Stimulated activated effector memory CD8-positive, alpha-beta T cell treated with anti-CD3 and anti-CD28 coated beads, Interleukin-12 subunit alpha, Interleukin-12 subunit beta, amount 100 ng/mL, for 72 hours (primary cell): ENCODE measurements around the gene ECT2.
"Not testable (repeated sequence)": the region's sequence is repeated elsewhere in the genome, so short reads cannot be mapped to it uniquely, and the experiment has no call there.

Source experiments
- ATAC-seq: fragments of 150-1000 bp; cut with Tn5 transposase; 2 replicates; pipeline ENCODE4 v1.10.0; 2021
- DNase-seq, 2 donors: peaks; one replicate each; pipeline ENCODE4 v3.0.0; 2021 to 2022; ENCODE audit warnings: low spot score in 2 of 2
- H3K27ac Mint-ChIP-seq: one replicate; pipeline ENCODE4 v1.8.0; 2022; ENCODE audit warnings: mild to moderate bottlenecking, mixed read lengths
- H3K36me3 Mint-ChIP-seq: one replicate; pipeline ENCODE4 v1.8.0; 2022; ENCODE audit warnings: mild to moderate bottlenecking, mixed read lengths
- H3K4me1 Mint-ChIP-seq: one replicate; pipeline ENCODE4 v1.8.0; 2022; ENCODE audit warnings: mixed read lengths
- H3K4me3 Mint-ChIP-seq: one replicate; pipeline ENCODE4 v1.8.0; 2022; ENCODE audit warnings: mild to moderate bottlenecking, mixed read lengths
- H3K9me3 Mint-ChIP-seq: one replicate; pipeline ENCODE4 v1.8.0; 2022; ENCODE audit warnings: mixed read lengths

ECT2 gene

DNA sequence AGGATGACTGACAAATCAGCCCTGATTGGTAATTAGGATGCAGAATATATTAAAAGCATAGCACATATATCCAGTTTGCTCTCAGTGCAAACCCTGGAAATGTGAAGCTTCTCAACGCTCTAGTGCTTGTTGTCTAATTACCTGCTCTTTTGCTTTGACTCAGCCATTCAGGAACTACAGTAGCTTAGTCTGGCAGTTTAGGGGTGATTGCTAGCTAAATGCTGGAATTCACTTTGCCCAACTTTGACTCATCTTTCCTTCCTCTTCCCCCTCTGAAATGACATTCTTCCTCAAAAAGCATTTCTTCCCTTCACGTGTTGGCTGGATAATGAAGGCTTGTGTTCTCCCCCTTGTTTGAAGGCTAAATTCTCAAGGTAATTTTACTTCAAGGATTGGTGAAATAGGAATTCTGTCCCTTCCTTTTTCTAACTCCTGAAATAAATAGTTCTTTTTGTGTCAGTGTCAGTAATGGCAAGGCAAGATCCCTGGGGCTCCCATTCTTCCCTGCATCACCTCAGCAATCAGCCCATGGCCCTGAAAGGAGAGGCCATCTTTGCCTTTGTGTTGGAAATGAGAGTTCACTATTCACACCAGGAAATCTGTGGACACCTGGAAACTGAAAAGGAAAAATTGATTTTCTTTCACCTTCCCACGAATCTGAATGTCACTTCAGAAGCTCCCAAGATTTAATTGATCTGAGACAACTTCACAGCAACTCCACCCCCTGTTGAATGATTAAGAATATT is 103.6 kb downstream of the ECT2 start:
- ATAC-seq (no peak), DNase-seq (no peak)
- no peak overlapping the region for H3K4me3 Mint-ChIP-seq
- no peaks in the 10 kb centered on the region for H3K36me3 Mint-ChIP-seq
- no peaks in the 10 kb centered on the region for H3K9me3 Mint-ChIP-seq
- no peaks in the 10 kb centered on the region for H3K4me1 Mint-ChIP-seq
- H3K27ac Mint-ChIP-seq: no peak overlapping the region

DNA sequence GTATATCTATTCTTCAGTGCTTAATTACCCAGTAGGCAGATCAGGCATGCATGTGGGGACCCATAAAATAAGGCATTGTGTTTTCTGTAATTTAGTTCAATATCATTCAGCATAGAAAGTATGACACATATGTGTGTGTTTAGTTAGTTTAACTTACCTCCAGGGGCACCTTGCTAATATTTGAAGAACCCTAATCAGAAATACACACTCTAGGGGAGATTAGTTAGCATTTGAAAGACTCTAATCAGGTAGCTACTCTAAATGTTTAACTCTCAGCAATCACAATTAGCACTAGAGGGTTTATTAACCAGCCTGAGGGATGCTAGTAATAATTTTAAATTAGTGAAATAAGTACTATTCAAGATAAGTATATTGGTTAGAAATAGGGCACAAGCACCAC is 104.5 kb downstream of the ECT2 start:
- Mint-ChIP-seq H3K36me3 (no peaks in the 10 kb centered on the region), H3K4me1 (no peaks in the 10 kb centered on the region), H3K9me3 (no peaks in the 10 kb centered on the region), H3K4me3 (no peak overlapping the region), H3K27ac (no peak overlapping the region)
- ATAC-seq (no peak), DNase-seq (no peak)

DNA sequence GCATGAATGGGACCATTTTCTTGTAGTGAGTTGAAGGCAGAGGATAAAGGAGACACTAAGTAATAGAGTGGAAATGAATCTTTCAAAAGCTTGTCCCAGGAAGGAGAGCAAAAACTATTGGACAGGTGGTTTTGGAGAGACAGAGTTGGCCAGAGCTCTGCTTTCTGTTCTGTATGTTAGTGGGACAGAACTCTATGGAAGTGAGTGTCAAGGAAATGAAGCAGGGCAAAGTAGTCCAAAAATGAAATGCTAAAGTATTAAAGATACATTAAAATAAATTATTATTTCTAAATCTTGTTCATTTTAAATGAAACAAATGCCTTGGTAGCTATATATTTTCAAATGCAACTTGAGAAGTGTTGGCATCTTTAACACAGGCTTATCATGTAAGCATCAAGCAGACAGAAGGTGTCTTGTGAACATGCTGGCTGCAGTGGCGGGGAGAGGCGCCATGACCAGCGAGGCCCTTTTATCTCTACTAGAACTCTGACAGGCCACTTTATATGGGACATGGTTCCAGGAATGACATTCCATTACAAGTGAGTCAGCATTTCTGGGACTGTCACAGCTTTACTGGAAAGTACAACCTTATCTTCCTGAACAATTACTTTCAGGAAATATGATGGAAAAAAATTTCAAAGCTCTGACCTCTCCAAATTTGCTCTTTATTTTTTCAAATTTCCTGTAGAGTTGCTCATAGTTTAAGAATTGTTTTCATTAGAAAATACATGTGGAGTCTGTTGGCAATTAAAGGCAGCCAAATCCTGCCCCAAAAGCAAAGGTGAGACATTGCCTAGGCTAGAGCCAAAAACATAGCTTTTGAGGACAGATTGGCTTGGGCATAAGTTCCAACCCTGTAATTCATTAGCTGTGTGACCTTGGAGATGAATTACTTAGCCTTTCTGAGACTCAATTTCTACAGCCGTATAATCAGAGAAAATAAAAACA is 106.5 kb downstream of the ECT2 start:
- Mint-ChIP-seq H3K36me3 (no peaks in the 10 kb centered on the region), H3K4me3 (no peak overlapping the region), H3K27ac (no peak overlapping the region), H3K4me1 (no peaks in the 10 kb centered on the region), H3K9me3 (no peaks in the 10 kb centered on the region)
- no peak for DNase-seq
- no peak for ATAC-seq

DNA sequence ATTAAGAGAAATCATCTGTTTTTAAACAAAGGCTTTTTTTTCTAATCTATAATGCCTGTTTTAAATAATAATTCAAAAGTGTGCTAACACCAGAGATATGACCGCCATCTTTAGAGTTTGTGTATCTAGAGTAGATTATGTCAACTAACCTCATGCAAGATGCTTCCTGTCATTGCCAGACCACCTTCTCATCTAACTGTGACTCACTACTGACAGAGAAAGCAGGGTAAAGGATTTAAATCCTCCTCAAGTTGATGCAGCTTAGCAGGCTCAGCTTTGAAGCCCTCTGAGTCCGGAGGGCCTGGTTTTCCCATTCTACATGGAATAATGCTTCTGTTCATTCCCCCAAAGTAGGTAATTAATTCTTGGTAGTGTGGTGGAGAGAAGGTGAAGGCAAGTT is 108.5 kb downstream of the ECT2 start:
- ATAC-seq (no peak), DNase-seq (no peak)
- Mint-ChIP-seq H3K27ac (no peak overlapping the region), H3K36me3 (no peaks in the 10 kb centered on the region), H3K4me1 (no peaks in the 10 kb centered on the region), H3K4me3 (no peak overlapping the region), H3K9me3 (no peaks in the 10 kb centered on the region)

DNA sequence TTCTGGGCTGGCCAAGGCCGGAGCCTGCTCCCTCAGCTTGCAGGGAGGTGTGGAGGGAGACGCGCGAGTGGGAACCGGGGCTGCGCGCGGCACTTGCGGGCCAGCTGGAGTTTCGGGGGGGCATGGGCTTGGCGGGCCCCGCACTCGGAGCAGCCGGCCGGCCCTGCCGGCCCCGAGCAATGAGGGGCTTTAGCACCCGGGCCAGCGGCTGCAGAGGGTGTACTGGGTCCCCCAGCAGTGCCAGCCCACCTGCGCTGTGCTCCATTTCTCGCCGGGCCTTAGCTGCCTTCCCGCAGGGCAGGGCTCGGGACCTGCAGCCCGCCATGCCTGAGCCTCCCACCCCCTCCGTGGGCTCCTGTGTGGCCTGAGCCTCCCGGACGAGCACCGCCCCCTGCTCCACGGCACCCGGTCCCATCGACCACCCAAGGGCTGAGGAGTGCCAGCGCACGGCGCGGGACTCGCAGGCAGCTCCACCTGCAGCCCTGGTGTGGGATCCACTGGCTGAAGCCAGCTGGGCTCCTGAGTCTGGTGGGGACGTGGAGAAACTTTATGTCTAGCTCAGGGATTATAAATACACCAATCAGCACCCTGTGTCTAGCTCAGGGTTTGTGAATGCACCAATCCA is 116.3 kb downstream of the ECT2 start:
- ATAC-seq, H3K36me3 Mint-ChIP-seq, H3K4me3 Mint-ChIP-seq, H3K27ac Mint-ChIP-seq, DNase-seq, H3K4me1 Mint-ChIP-seq, H3K9me3 Mint-ChIP-seq: not testable (repeated sequence)

DNA sequence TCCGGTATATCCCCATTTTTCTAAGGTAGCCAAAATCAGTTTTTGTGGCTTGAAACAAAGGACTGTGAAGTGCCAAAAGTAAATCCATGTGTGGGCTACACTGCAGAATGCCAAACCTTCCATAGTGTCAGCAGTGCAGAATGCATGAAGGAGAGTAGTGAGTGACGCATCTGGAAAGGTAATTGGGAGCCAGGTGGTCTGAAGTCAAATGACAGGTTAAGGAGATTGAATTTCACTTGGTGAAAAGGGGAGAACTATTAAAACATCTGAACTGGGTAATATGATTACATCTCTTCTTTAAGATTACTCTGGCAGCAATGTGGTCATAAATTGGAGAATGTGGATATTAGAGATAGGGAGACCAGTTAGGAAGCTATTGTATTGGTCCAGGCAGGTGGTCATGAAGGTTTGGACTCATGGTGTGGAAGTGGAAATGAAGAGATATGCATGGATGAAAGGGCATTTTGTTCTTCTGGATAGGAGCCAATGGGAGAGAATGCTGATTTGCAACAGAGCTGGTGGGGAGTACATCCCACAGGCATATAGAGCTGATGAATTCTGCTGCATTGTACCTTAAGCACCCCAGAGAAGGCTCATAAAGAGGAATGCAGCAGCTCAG is 118.2 kb downstream of the ECT2 start:
- Mint-ChIP-seq H3K4me1 (no peaks in the 10 kb centered on the region), H3K27ac (no peak overlapping the region), H3K36me3 (no peaks in the 10 kb centered on the region), H3K9me3 (no peaks in the 10 kb centered on the region), H3K4me3 (no peak overlapping the region)
- ATAC-seq (no peak), DNase-seq (no peak)

DNA sequence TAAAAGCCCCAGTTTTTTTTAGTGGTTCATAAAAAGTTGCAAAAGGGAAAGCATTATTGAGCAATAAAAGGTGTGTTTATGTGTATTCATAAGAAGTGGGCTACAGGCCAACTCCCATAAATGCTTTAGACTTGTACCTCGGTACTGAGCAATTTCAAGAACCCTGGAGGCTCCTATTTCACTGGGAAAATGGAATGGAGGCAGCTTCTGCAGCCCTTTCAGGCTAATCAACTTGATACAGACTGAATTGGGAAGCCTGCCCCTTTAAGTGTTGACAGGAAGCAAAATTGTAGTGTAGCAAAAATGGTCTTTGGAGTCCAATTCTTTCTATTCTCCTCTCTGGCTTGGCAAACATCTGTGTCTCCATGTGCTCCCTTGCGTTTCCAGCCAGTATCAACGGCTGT is 118.8 kb downstream of the ECT2 start:
- H3K9me3 Mint-ChIP-seq: no peaks in the 10 kb centered on the region
- no peak for ATAC-seq
- DNase-seq: no peak
- no peak overlapping the region for H3K4me3 Mint-ChIP-seq
- no peaks in the 10 kb centered on the region for H3K4me1 Mint-ChIP-seq
- no peaks in the 10 kb centered on the region for H3K36me3 Mint-ChIP-seq
- H3K27ac Mint-ChIP-seq: no peak overlapping the region

DNA sequence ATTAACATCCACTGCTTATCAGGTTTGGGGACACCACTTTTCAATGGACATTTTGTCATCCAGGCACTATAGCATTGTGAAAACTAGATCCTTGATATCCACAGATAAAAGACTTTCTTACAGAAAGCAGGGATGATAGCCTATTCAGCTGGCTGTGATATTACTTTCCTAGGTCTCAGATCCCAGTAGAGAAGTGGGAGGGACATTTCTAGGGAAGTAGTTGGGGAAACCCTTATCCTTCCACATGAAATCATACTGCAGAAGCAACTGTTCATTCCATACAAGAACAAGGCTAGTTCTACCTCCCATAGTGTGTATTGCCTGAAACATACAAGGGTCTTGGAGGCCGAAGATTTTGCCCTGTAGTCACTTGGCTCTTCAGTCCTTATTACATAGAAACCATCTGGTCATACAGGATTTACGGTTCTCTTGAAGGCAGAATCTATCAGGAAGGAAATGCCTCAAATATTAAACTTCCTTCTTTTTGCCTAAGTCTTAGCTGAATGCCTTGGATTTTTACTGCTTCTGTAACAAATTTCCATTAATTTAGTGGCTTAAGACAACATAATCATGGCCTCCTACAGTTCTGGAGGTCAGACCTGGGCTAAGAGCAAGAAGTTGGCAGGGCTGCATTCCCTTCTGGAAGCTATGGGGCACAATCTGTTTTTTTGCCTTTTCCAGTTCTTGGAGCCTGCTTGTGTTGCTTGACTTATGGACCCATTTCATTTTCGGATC is 119.4 kb downstream of the ECT2 start:
- no peaks in the 10 kb centered on the region for H3K9me3 Mint-ChIP-seq
- H3K27ac Mint-ChIP-seq: no peak overlapping the region
- no peak for ATAC-seq

More for the DNA sequence above, 119.4 kb downstream of the ECT2 start:
- Mint-ChIP-seq H3K4me3 (no peak overlapping the region), H3K4me1 (no peaks in the 10 kb centered on the region), H3K36me3 (no peaks in the 10 kb centered on the region)
- DNase-seq: no peak
